ENCODE measurements around the gene TMEM208. TPM values are rescaled to one million over a fixed set of nuclear protein-coding genes. Genes with fewer than 3 reads are reported as not detected.

The TMEM208 gene
- total RNA-seq, 1 experiment from 2014 or later: 48.4 TPM

GRCh38 chr16:67199011-67199807 lies 27.7 kb upstream of the TMEM208 start, which contains the start of gene ELMO3 (continued):
- TF ChIP-seq USF1 (CRISPR knock-in tag; IDR thresholded peaks at IDR 0.05) (0 out of 2 replicates have a peak, but pooled peaks have one; percentile 19), FOXP4 (CRISPR knock-in tag; IDR thresholded peaks at IDR 0.05) (peak; percentile 81; the same call in 1 of the 2 replicates), ZNF396 (CRISPR knock-in tag; IDR thresholded peaks at IDR 0.05; ENCODE audit: borderline replicate concordance) (no peak), E2F4 (CRISPR knock-in tag; IDR thresholded peaks at IDR 0.05; ENCODE audit: borderline replicate concordance, low read depth) (no peak), E2F1 (CRISPR knock-in tag; IDR thresholded peaks at IDR 0.05) (no peak), HMGXB4 (CRISPR knock-in tag; IDR thresholded peaks at IDR 0.05) (peak; percentile 86), GABPB1 (CRISPR knock-in tag; IDR thresholded peaks at IDR 0.05) (no peak), CREM (CRISPR knock-in tag; IDR thresholded peaks at IDR 0.05) (peak; percentile 35; the same call in 1 of the 2 replicates), MYBL2 (CRISPR knock-in tag; IDR thresholded peaks at IDR 0.05) (peak; percentile 52; the same call in 1 of the 2 replicates), MAX (CRISPR knock-in tag; IDR thresholded peaks at IDR 0.05) (peak; percentile 85), ZNF281 (CRISPR knock-in tag; IDR thresholded peaks at IDR 0.05) (0 out of 2 replicates have a peak, but pooled peaks have one; percentile 72), ETV6 (CRISPR knock-in tag; IDR thresholded peaks at IDR 0.05) (no peak), ZNF121 (CRISPR knock-in tag; IDR thresholded peaks at IDR 0.05) (no peak), USF2 (CRISPR knock-in tag; IDR thresholded peaks at IDR 0.05) (peak; percentile 58), HMGA2 (CRISPR knock-in tag; IDR thresholded peaks at IDR 0.05) (no peak), IRF1 (CRISPR knock-in tag; IDR thresholded peaks at IDR 0.05) (peak; percentile 23; the same call in 1 of the 2 replicates), GRHL2 (CRISPR knock-in tag; IDR thresholded peaks at IDR 0.05; ENCODE audit: insufficient replicate concordance, severe bottlenecking) (no peak), RELA (CRISPR knock-in tag; IDR thresholded peaks at IDR 0.05; ENCODE audit: borderline replicate concordance) (0 out of 2 replicates have a peak, but pooled peaks have one; percentile 56), NFATC4 (CRISPR knock-in tag; IDR thresholded peaks at IDR 0.05) (peak; percentile 52; the same call in 1 of the 2 replicates), ZMAT4 (CRISPR knock-in tag; IDR thresholded peaks at IDR 0.05) (no peak), SMAD4 (CRISPR knock-in tag; IDR thresholded peaks at IDR 0.05) (no peak)

Data from WTC11 (cell line).